Keratinocyte (primary cell): Measurements from ENCODE around the gene SULT4A1. TPM values are rescaled to one million over a fixed set of nuclear protein-coding genes. Genes with fewer than 3 reads are reported as not detected.

ENCODE experiments used
- DNase-seq: peaks from one replicate; pipeline ENCODE4 v3.0.0-alpha.2; 2011; ENCODE audit warnings: low read depth, missing footprints, low spot score
- FAIRE-seq: peaks from 2 replicates; lab custom pipeline; 2011; peaks lifted over from hg19 to GRCh38; lab: Jason Lieb, UNC
- H2AFZ ChIP-seq: 2 replicates; pipeline ENCODE4 v1.6.0; 2012; ENCODE audit warnings: low read length, control low read depth, inconsistent platforms; ENCODE audit not compliant: control insufficient read depth
- H3K27ac ChIP-seq: 2 replicates; pipeline ENCODE4 v1.5.1; 2011; ENCODE audit warnings: low read length; ENCODE audit not compliant: control insufficient read depth, insufficient read depth
- H3K27me3 ChIP-seq: 3 replicates; pipeline ENCODE4 v1.6.0; 2011; ENCODE audit warnings: low read length; ENCODE audit not compliant: control insufficient read depth, insufficient read depth; ENCODE audit errors: extremely low read depth
- H3K36me3 ChIP-seq, 2 experiments: 2 replicates in 1 of 2; 3 replicates in 1 of 2; pipeline ENCODE4 v1.5.1; 2011; ENCODE audit warnings: low read length in 2 of 2, mild to moderate bottlenecking in 1 of 2; ENCODE audit not compliant: control insufficient read depth in 2 of 2, insufficient read depth in 2 of 2; ENCODE audit errors: extremely low read depth in 1 of 2
- H3K4me1 ChIP-seq: 3 replicates; pipeline ENCODE4 v1.5.1; 2011; ENCODE audit warnings: low read length; ENCODE audit not compliant: control insufficient read depth, insufficient read depth; ENCODE audit errors: extremely low read depth
- H3K4me2 ChIP-seq: 3 replicates; pipeline ENCODE4 v1.6.0; 2011; ENCODE audit warnings: low read depth, low read length; ENCODE audit not compliant: control insufficient read depth, insufficient read depth; ENCODE audit errors: extremely low read depth
- H3K4me3 ChIP-seq, 3 experiments: fragments of 200-600 bp in 1 of 3; sonication (generic) in 1 of 3; 2 replicates in 2 of 3; 3 replicates in 1 of 3; pipeline ENCODE4 v1.5.1; 2011 to 2016; ENCODE audit warnings: low read length in 3 of 3, mild to moderate bottlenecking in 3 of 3, control low read depth in 2 of 3, inconsistent platforms in 1 of 3, low read depth in 1 of 3, mixed read lengths in 1 of 3, mixed run types in 1 of 3, moderate library complexity in 1 of 3; ENCODE audit not compliant: control insufficient read depth in 2 of 3, insufficient read depth in 2 of 3; ENCODE audit errors: extremely low read depth in 1 of 3
- H3K79me2 ChIP-seq: 2 replicates; pipeline ENCODE4 v1.6.0; 2012; ENCODE audit warnings: low read length; ENCODE audit not compliant: control insufficient read depth, insufficient read depth
- H3K9ac ChIP-seq: 3 replicates; pipeline ENCODE4 v1.6.0; 2011; ENCODE audit warnings: low read length; ENCODE audit not compliant: control insufficient read depth, insufficient read depth; ENCODE audit errors: extremely low read depth
- H3K9me1 ChIP-seq: 3 replicates; pipeline ENCODE4 v1.6.0; 2011; ENCODE audit warnings: low read length; ENCODE audit not compliant: control insufficient read depth, insufficient read depth; ENCODE audit errors: extremely low read depth
- H3K9me3 ChIP-seq: 2 replicates; pipeline ENCODE4 v1.5.1; 2012; ENCODE audit warnings: low read depth, low read length; ENCODE audit not compliant: control insufficient read depth
- H4K20me1 ChIP-seq: 3 replicates; pipeline ENCODE4 v1.6.0; 2011; ENCODE audit warnings: low read length; ENCODE audit not compliant: control insufficient read depth, insufficient read depth; ENCODE audit errors: extremely low read depth
- EZH2 ChIP-seq: IDR thresholded peaks from one replicate; pipeline ENCODE4 v1.6.1; 2012; ENCODE audit warnings: inconsistent platforms, mild to moderate bottlenecking, low read length, moderate library complexity
- dilution Hi-C: fragments of 300-500 bp; cut with MboI; formaldehyde crosslinking; loops from one replicate; pipeline ENCODE4 v1.7.0; 2020; ENCODE audit warnings: low sequenced_read_pairs; ENCODE audit not compliant: extremely low pct_ligation_motif_present
- polyA plus RNA-seq, 5 experiments: library from polyadenylated mRNA; depleted of rRNA in 3 of 5; stranded (reverse) in 3 of 5; stranded (forward) in 1 of 5; unstranded in 1 of 5; fragments of >200 nt; gene quantifications; 1 replicate in 1 of 5; 2 replicates in 3 of 5; 3 replicates in 1 of 5; pipeline versions ENCODE4 v1.2.1 to v1.2.3, GENCODE V29; 2011 to 2012; ENCODE audit warnings: missing spikeins in 2 of 5, low read depth in 1 of 5, low replicate concordance in 1 of 5
- TF ChIP-seq, protein P1 (sequence below), 3 experiments: IDR thresholded peaks in 1 of 3; conservative IDR thresholded peaks in 1 of 3; optimal IDR thresholded peaks in 1 of 3; 2 replicates in 2 of 3; 3 replicates in 1 of 3; pipeline versions ENCODE3 to v1.5.1; 2011; ENCODE audit warnings: low read length in 3 of 3, mild to moderate bottlenecking in 3 of 3, moderate library complexity in 2 of 3, control low read depth in 1 of 3, inconsistent platforms in 1 of 3; ENCODE audit not compliant: insufficient read depth in 2 of 3; ENCODE audit errors: extremely low read depth in 1 of 3

SULT4A1 gene
- polyA plus RNA-seq, 1 donor (not counting 4 experiments of a cell fraction or from before 2014, with no cell fraction given), result 0.26 TPM

DNA sequence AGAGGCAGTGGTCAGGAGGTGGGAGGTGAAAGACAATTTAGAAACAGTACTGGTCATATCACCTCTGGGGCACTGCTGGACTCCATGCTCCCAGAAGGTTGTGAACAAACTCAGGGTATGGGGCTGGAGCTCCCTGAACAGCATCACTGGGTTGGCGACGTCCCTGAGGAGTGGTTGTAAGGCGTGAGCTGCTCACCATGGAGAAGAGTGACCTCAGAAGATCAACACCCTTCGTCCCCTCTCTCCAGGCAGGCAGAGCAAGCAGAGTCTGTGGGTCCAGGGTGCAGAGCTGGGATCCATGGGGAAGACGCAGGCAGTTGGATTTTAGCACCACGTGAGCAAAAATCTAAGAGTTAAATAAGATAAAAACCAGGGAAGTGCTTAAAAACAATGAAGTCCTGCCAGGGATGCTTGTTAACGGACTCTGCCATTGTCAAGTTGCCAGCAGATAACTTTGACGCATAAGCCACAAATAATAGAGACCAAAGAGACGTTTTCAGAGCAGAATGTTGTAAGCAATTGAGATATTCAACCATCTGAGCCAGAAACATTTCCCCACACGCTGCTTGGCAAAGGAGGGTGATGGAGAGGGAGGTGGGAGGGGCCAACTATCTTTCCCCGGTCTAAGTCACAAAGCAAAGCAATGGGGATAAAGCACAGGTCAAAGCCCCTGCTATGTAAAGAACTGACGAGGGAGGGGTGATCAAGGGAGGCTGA lies 15.9 kb upstream of the SULT4A1 start:
- H3K9me1 ChIP-seq, result no peaks in the 10 kb centered on the region
- dilution Hi-C loops, result no loop called here
- H3K9ac ChIP-seq, result no peak overlapping the region
- H3K27me3 ChIP-seq, result peaks cover 4% of the 10 kb centered on the region
- H3K4me1 ChIP-seq, result no peaks in the 10 kb centered on the region
- no peaks in the 10 kb centered on the region for H4K20me1 ChIP-seq
- H3K36me3 ChIP-seq, result no peaks in the 10 kb centered on the region
- H3K79me2 ChIP-seq, result no peaks in the 10 kb centered on the region
- no peak overlapping the region for H3K4me2 ChIP-seq
- no peak overlapping the region for H2AFZ ChIP-seq
- no peak overlapping the region for H3K4me3 ChIP-seq
- FAIRE-seq, result no peak
- DNase-seq, result no peak
- TF ChIP-seq, protein P1, sequence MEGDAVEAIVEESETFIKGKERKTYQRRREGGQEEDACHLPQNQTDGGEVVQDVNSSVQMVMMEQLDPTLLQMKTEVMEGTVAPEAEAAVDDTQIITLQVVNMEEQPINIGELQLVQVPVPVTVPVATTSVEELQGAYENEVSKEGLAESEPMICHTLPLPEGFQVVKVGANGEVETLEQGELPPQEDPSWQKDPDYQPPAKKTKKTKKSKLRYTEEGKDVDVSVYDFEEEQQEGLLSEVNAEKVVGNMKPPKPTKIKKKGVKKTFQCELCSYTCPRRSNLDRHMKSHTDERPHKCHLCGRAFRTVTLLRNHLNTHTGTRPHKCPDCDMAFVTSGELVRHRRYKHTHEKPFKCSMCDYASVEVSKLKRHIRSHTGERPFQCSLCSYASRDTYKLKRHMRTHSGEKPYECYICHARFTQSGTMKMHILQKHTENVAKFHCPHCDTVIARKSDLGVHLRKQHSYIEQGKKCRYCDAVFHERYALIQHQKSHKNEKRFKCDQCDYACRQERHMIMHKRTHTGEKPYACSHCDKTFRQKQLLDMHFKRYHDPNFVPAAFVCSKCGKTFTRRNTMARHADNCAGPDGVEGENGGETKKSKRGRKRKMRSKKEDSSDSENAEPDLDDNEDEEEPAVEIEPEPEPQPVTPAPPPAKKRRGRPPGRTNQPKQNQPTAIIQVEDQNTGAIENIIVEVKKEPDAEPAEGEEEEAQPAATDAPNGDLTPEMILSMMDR (optimal IDR thresholded peaks at IDR 0.05 in 1 of 3, IDR thresholded peaks at IDR 0.05 in 1 of 3, conservative IDR thresholded peaks at IDR 0.05 in 1 of 3; ENCODE audit: extremely low read depth in 1 of 3, insufficient read depth in 2 of 3, low read length in 3 of 3), result no peak
- no peak for TF ChIP-seq EZH2
- no peak overlapping the region for H3K27ac ChIP-seq
- no peaks in the 10 kb centered on the region for H3K9me3 ChIP-seq

GRCh38 chr22:43876866-43877509 lies 14.7 kb upstream of the SULT4A1 start:
- no peak for FAIRE-seq
- H3K27me3 ChIP-seq, result peaks cover 4% of the 10 kb centered on the region

More at GRCh38 chr22:43876866-43877509, 14.7 kb upstream of the SULT4A1 start:
- no peaks in the 10 kb centered on the region for H3K9me1 ChIP-seq
- no peak overlapping the region for H3K4me2 ChIP-seq
- H4K20me1 ChIP-seq, result no peaks in the 10 kb centered on the region
- dilution Hi-C loops, result no loop called here
- no peak overlapping the region for H2AFZ ChIP-seq
- no peaks in the 10 kb centered on the region for H3K36me3 ChIP-seq
- no peak overlapping the region for H3K27ac ChIP-seq
- TF ChIP-seq, protein P1 (optimal IDR thresholded peaks at IDR 0.05 in 1 of 3, IDR thresholded peaks at IDR 0.05 in 1 of 3, conservative IDR thresholded peaks at IDR 0.05 in 1 of 3; ENCODE audit: extremely low read depth in 1 of 3, insufficient read depth in 2 of 3, low read length in 3 of 3), result no peak
- no peak for TF ChIP-seq EZH2
- H3K4me1 ChIP-seq, result no peaks in the 10 kb centered on the region
- no peak for DNase-seq
- H3K79me2 ChIP-seq, result no peaks in the 10 kb centered on the region
- no peak overlapping the region for H3K9ac ChIP-seq
- H3K9me3 ChIP-seq, result no peaks in the 10 kb centered on the region
- H3K4me3 ChIP-seq, result no peak overlapping the region
